IPS DF 6.9 (cell line): ENCODE data around the gene CTAGE1.

ENCODE experiments used
- DNase-seq: peaks from one replicate; pipeline ENCODE4 v3.0.0-alpha.2; 2013; ENCODE audit warnings: low read depth, low spot score
- H3K27ac ChIP-seq: one replicate; pipeline ENCODE4 v1.5.1; 2013; ENCODE audit warnings: low read length, control low read depth
- H3K27me3 ChIP-seq: 2 replicates; pipeline ENCODE4 v1.6.1; 2013; ENCODE audit warnings: mild to moderate bottlenecking, low read length; ENCODE audit not compliant: control insufficient read depth, insufficient read depth
- H3K36me3 ChIP-seq: 2 replicates; pipeline ENCODE4 v1.6.1; 2013; ENCODE audit warnings: low read length; ENCODE audit not compliant: control insufficient read depth, insufficient read depth
- H3K4me1 ChIP-seq: 2 replicates; pipeline ENCODE4 v1.6.1; 2013; ENCODE audit warnings: low read length; ENCODE audit not compliant: control insufficient read depth, insufficient read depth
- H3K4me3 ChIP-seq: 2 replicates; pipeline ENCODE4 v1.5.1; 2013; ENCODE audit warnings: mild to moderate bottlenecking, low read length
- H3K9me3 ChIP-seq: 2 replicates; pipeline ENCODE4 v1.6.1; 2013; ENCODE audit warnings: low read length, inconsistent platforms; ENCODE audit not compliant: control insufficient read depth, insufficient read depth
- WGBS: extraction: QIAGEN DNeasy Blood & Tissue Kit; methylation state at CpG from one replicate; pipeline ENCODE4 v1.1.7; 2013; ENCODE audit warnings: mixed read lengths, missing lambda C conversion rate; ENCODE audit not compliant: insufficient read length, insufficient coverage; 5-methylcytosine and 5-hydroxymethylcytosine counted together

Gene CTAGE1

DNA sequence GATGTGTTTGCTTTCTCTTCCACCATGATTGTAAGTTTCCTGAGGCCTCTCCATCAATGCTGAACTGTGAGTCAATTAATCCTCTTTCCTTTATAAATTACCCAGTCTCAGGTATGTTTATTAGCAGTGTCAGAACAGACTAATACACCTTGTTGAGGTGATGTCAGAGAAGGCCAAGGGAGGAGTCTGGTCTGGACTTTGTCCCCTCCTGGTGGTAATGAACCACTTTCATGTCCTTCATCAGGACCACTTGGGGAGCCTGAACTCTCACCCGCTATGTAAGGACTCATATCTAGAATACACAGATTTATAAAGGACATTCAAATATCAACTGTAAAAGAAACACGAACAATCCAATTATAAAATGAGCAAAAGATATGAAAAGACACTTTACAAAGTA lies 2.9 kb upstream of the CTAGE1 start:
- H3K4me3 ChIP-seq, result no peak overlapping the region
- H3K36me3 ChIP-seq, result no peaks in the 10 kb centered on the region
- H3K27me3 ChIP-seq, result no peaks in the 10 kb centered on the region
- H3K9me3 ChIP-seq, result no peaks in the 10 kb centered on the region
- no CpG with 5 or more reads among the region's 2 CpGs for whole genome bisulfite sequencing
- H3K4me1 ChIP-seq, result 0 out of 2 replicates have a peak, but pooled peaks cover 1% of the 10 kb centered on the region
- H3K27ac ChIP-seq, result no peak overlapping the region
- no peak for DNase-seq

DNA sequence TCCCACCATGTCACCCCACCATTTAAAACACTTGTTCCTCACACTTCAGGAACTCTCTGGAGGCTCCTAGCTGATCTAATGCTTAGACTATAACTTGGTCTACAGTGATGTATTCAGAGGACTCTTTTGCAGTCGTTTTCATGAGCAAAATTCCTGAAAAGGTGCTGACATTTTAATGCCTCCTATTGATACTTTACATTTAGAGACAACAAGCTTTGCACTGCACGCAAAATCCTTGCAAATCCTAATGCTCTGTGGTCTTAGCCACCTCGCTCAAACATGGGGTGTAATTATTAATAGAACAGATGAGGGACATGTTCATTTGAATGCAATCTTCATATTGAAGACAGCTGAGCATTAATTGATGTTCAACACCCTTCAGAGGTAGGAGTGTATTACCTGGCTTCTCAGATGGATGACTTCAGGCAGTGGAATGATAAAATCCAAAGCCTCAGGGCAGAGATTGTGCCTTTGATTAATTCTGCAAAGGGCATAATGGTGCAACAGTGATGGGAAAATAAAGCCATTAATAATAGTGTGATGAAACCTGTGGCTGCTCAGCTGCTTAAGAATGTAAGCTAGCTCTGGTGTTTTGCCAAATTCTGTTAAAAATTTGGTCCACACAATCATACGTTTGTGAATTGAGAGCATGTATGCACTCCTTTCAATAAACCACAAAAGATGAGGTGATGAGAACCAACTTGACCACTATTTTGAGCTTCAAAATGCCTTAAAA lies 5.4 kb downstream of the CTAGE1 start:
- no peak overlapping the region for H3K4me3 ChIP-seq

DNA sequence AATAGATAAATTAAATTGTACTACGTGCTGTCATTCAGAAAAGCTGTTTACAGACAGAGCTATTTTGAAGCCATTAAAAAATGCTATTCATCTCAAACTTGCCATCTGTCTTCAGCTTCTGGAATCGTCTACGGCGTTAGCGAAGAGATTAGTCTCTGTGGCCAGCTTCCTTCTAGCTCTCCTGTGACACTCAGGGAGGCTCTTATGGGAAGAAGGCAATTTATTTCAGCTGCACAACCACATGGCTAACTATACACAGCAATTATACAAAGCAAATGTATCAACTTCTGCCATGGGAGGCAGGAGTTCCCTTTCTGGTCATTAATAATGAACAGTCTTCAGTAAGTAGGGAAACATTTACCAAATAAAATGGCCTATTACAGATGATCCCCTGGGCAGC lies 6.3 kb downstream of the CTAGE1 start:
- H3K36me3 ChIP-seq, result no peaks in the 10 kb centered on the region
- H3K27me3 ChIP-seq, result no peaks in the 10 kb centered on the region
- no peaks in the 10 kb centered on the region for H3K4me1 ChIP-seq
- no peak overlapping the region for H3K4me3 ChIP-seq
- H3K9me3 ChIP-seq, result no peaks in the 10 kb centered on the region
- no CpG with 5 or more reads among the region's 5 CpGs for WGBS
- DNase-seq, result no peak
- no peak overlapping the region for H3K27ac ChIP-seq

More for the DNA sequence above, 5.4 kb downstream of the CTAGE1 start:
- Histone ChIP-seq H3K36me3 (no peaks in the 10 kb centered on the region), H3K27me3 (no peaks in the 10 kb centered on the region), H3K27ac (no peak overlapping the region), H3K4me1 (no peaks in the 10 kb centered on the region), H3K9me3 (no peaks in the 10 kb centered on the region)
- no CpG with 5 or more reads among the region's 4 CpGs for WGBS
- DNase-seq, result no peak

DNA sequence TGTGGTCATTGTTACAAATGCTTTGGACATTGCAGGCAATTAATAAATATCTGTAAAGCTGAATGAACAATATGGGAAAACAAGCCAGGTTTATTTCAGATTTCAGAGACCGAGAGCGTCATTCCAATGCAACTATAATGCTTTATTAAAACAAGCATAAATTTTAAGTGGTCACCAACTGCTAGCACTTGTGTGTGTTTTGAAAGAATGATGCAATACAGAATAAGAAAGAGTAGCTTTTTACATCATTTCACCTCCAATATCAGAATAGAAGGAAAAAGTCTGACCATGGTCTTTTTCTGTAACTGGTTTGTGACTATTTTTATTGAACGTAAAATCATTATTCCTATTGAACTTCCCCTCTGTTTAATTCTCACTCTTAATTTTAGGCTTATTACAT lies 7.6 kb downstream of the CTAGE1 start:
- Histone ChIP-seq H3K27ac (no peak overlapping the region), H3K9me3 (no peaks in the 10 kb centered on the region), H3K27me3 (no peaks in the 10 kb centered on the region), H3K4me1 (no peaks in the 10 kb centered on the region), H3K36me3 (no peaks in the 10 kb centered on the region), H3K4me3 (no peak overlapping the region)
- no peak for DNase-seq
- WGBS, result no CpG with 5 or more reads among the region's 3 CpGs

DNA sequence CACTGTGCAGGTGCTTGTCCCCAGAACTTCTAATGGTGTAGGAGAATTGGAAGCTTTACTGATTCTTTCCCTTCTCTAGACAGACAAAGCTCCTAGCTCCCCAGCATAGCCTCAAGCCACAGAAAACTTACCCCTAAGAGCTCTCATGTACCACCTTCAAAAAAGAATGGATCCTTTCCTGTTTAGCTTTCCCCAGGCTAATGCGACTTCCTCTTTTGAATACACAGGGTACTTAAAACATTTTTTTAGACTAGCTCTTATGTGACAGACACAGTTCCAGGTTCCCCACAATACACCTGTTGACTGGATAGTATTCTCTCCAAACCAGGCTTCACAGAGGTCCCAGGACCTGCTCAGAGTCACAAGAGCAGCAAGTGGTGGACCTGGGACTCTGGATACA lies 8.3 kb downstream of the CTAGE1 start:
- Histone ChIP-seq H3K9me3 (no peaks in the 10 kb centered on the region), H3K27me3 (no peaks in the 10 kb centered on the region), H3K4me1 (no peaks in the 10 kb centered on the region), H3K36me3 (no peaks in the 10 kb centered on the region), H3K27ac (no peak overlapping the region), H3K4me3 (no peak overlapping the region)
- WGBS, result no CpG with 5 or more reads among the region's 1 CpG
- no peak for DNase-seq

DNA sequence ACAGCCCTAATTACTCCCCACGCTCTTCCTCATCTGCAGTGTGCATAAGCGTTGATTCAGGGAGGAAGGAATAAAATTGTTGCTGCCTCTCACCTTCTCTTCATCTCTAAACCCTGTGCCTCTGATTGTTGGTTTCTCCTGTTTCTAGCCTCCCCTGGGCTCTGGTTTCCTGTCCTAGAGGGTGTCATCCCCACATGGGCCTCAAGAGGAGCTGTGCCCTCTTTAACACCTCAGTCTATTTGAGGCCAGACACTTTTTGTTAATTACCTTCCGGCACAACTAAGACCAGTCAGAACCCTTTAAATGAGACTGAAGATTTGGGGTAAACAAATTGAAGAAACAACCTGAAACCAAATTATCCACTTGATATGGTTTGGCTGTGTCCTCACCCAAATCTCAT lies 9.7 kb downstream of the CTAGE1 start:
- H3K4me1 ChIP-seq, result no peaks in the 10 kb centered on the region
- H3K36me3 ChIP-seq, result no peaks in the 10 kb centered on the region
- no CpG with 5 or more reads among the region's 3 CpGs for WGBS
- no peak overlapping the region for H3K4me3 ChIP-seq
- H3K9me3 ChIP-seq, result no peaks in the 10 kb centered on the region
- H3K27me3 ChIP-seq, result no peaks in the 10 kb centered on the region
- no peak overlapping the region for H3K27ac ChIP-seq
- DNase-seq, result no peak

DNA sequence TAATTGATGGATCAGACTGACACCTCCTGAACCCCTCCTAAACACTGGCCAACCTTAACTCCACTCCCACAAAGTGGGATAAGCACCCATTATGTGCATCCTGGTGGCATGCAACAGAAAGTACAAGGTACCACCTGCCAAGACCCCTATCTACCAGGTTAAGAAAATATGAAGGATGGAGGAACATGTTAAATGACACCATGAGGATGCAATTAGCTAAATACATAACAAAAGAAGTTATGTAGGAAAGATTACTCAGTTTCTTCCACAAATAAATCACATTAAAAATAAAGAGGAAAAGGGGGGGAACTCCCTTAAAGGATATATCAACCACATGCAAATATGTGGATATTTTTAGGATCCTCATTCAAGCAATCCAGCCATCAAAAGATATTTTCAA lies 12.6 kb downstream of the CTAGE1 start:
- Histone ChIP-seq H3K4me3 (no peak overlapping the region), H3K9me3 (no peaks in the 10 kb centered on the region), H3K36me3 (no peaks in the 10 kb centered on the region), H3K27me3 (no peaks in the 10 kb centered on the region), H3K4me1 (no peaks in the 10 kb centered on the region; the same call in 1 of the 2 replicates), H3K27ac (no peak overlapping the region)
- no peak for DNase-seq

DNA sequence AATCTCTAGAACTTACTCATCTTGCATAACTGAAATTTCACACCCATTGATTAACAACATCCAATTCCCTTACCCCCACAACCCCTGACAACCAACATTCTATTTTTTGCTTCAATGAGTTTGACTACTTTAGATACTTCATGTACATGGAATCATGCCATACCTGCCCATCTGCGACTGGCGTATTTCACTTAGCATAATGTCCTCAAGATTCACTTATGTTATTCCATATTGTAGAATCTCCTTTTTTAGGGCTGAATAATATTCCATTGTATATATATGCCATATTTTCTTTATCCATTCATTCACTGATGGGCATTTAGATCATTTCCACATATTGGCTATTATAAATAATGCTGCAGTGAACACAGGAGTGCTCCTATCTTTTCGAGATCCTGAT lies 13.8 kb downstream of the CTAGE1 start:
- no CpG with 5 or more reads among the region's 3 CpGs for WGBS
- H3K27ac ChIP-seq, result no peak overlapping the region
- no peaks in the 10 kb centered on the region for H3K9me3 ChIP-seq
- no peak overlapping the region for H3K4me3 ChIP-seq
- no peaks in the 10 kb centered on the region for H3K27me3 ChIP-seq
- H3K4me1 ChIP-seq, result no peaks in the 10 kb centered on the region; the same call in 1 of the 2 replicates
- no peak for DNase-seq
- no peaks in the 10 kb centered on the region for H3K36me3 ChIP-seq

DNA sequence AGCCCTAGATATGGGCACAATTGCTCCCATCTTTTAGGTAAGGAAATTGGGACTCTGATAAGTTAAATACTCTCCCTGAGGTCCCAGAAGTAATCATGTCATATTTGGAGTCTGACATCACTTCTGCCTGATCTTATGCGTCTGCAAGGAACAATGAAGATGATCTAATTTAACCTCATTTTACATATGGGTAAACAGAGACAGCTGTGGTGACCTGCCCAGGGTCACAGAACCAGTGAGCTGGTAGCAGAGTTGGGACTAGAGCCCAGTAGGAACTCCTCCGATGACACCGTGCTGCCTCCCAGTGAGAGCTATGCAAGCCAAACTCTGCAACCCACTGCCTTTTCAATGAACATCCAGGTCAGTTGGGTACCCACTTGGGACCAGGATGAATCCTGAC lies 17.8 kb downstream of the CTAGE1 start:
- no peaks in the 10 kb centered on the region; the same call in 1 of the 2 replicates for H3K4me1 ChIP-seq
- no peak for DNase-seq
- no CpG with 5 or more reads among the region's 3 CpGs for WGBS
- no peaks in the 10 kb centered on the region for H3K9me3 ChIP-seq
- H3K4me3 ChIP-seq, result no peak overlapping the region
- no peaks in the 10 kb centered on the region for H3K27me3 ChIP-seq
- no peaks in the 10 kb centered on the region for H3K36me3 ChIP-seq
- H3K27ac ChIP-seq, result no peak overlapping the region

DNA sequence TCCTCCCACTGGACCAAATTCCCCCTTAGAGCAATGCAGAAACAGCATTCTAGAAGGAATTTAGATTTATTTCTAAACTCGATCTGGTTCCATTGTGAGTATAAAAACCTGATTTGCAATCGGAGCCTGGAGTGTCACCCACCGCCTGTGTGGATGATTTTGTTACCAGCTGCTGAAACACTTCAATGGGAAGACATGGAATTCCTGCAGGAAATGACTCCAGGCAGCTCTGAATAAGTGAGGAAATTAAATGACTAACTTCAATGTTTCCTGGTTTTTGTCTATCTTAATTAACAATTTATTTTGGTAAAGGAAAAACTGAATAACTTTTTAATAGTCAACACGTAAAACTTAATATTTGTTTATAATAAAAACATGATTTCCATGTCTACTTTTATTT lies 19.3 kb downstream of the CTAGE1 start:
- Histone ChIP-seq H3K27me3 (no peaks in the 10 kb centered on the region), H3K9me3 (no peaks in the 10 kb centered on the region), H3K36me3 (no peaks in the 10 kb centered on the region), H3K4me3 (no peak overlapping the region), H3K27ac (no peak overlapping the region), H3K4me1 (no peaks in the 10 kb centered on the region; the same call in 1 of the 2 replicates)
- no peak for DNase-seq
- WGBS, result no CpG with 5 or more reads among the region's 4 CpGs

DNA sequence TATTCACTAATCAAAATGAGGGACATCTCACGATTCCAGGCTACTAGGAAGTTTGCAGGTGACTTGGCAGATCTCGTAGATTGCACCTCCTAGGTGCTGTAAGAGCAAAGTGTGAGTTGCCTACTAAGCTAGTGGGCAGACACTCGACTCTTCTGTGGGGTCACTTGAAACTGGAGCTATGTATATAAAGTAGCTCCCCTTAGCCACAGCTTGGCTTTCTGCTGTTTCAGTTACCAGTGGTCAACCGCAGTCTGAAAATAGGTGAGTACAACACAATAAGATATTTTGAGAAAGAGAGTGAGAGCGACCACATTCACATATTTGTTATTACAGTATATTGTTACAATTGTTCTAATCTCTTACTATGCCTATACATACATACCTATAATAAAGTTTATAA lies 23.3 kb downstream of the CTAGE1 start:
- no peak for DNase-seq
- no CpG with 5 or more reads among the region's 5 CpGs for WGBS
- Histone ChIP-seq H3K27me3 (no peaks in the 10 kb centered on the region), H3K27ac (no peak overlapping the region), H3K36me3 (no peaks in the 10 kb centered on the region), H3K4me1 (no peaks in the 10 kb centered on the region), H3K4me3 (no peak overlapping the region), H3K9me3 (no peaks in the 10 kb centered on the region)
